GM06990 (cell line): ENCODE results near the gene KIAA1755.

ENCODE experiments used
- DNase-seq: peaks from one replicate; pipeline ENCODE4 v3.0.0-alpha.2; 2011; ENCODE audit not compliant: insufficient read length; ENCODE audit errors: extremely low read depth
- H3K27me3 ChIP-seq: replicated peaks from 2 replicates; pipeline ENCODE4 v1.6.0; 2011; ENCODE audit warnings: low read length; ENCODE audit not compliant: control insufficient read depth, insufficient read depth
- H3K36me3 ChIP-seq: 2 replicates; pipeline ENCODE4 v1.5.1; 2011; ENCODE audit warnings: low read length; ENCODE audit not compliant: control insufficient read depth, insufficient read depth
- H3K4me3 ChIP-seq: replicated peaks from 2 replicates; pipeline ENCODE4 v1.5.1; 2011; ENCODE audit warnings: low read depth, mild to moderate bottlenecking, control low read depth, low read length
- CTCF ChIP-seq: IDR thresholded peaks from 2 replicates; pipeline ENCODE4 v1.5.1; 2011; ENCODE audit warnings: low read length, control low read depth, mild to moderate bottlenecking, inconsistent platforms; ENCODE audit not compliant: insufficient read depth, poor library complexity, severe bottlenecking

Gene KIAA1755

GRCh38 chr20:38205001-38205400, 55.5 kb downstream of the KIAA1755 start:
- DNase-seq, result no peak
- no peaks in the 10 kb centered on the region for H3K36me3 ChIP-seq
- no peak for TF ChIP-seq CTCF
- peaks cover 1% of the 10 kb centered on the region; the same call in 1 of the 2 replicates for H3K27me3 ChIP-seq
- H3K4me3 ChIP-seq, result no peak overlapping the region

GRCh38 chr20:38203981-38204357, 56.6 kb downstream of the KIAA1755 start:
- Histone ChIP-seq H3K36me3 (no peaks in the 10 kb centered on the region), H3K27me3 (peaks cover 1% of the 10 kb centered on the region; the same call in 1 of the 2 replicates), H3K4me3 (no peak overlapping the region)
- no peak for TF ChIP-seq CTCF
- DNase-seq, result no peak

GRCh38 chr20:38203337-38203980, 57.1 kb downstream of the KIAA1755 start:
- no peaks in the 10 kb centered on the region for H3K36me3 ChIP-seq
- no peak for TF ChIP-seq CTCF
- H3K4me3 ChIP-seq, result no peak overlapping the region
- peaks cover 1% of the 10 kb centered on the region; the same call in 1 of the 2 replicates for H3K27me3 ChIP-seq
- DNase-seq, result no peak

- peaks cover 1% of the 10 kb centered on the region; the same call in 1 of the 2 replicates for H3K27me3 ChIP-seq
- no peak for DNase-seq
- H3K36me3 ChIP-seq, result no peaks in the 10 kb centered on the region
- no peak for TF ChIP-seq CTCF
- H3K4me3 ChIP-seq, result no peak overlapping the region
Measured at GRCh38 chr20:38202982-38203293, 57.6 kb downstream of the KIAA1755 start.

GRCh38 chr20:38202153-38202981, 58.2 kb downstream of the KIAA1755 start:
- Histone ChIP-seq H3K27me3 (peaks cover 1% of the 10 kb centered on the region; the same call in 1 of the 2 replicates), H3K4me3 (no peak overlapping the region), H3K36me3 (no peaks in the 10 kb centered on the region)
- no peak for DNase-seq
- no peak for TF ChIP-seq CTCF
